ENCODE results near the gene WSCD2. TPM values are rescaled to one million over a fixed set of nuclear protein-coding genes. Genes with fewer than 3 reads are reported as not detected.
A peak's percentile ranks its signal among the peaks of the same experiment; 100 is the strongest.

Gene WSCD2
- total and polyA plus RNA-seq, 2 of the 4 experiments (the other 2 are of a cell fraction) = not detected

DNA sequence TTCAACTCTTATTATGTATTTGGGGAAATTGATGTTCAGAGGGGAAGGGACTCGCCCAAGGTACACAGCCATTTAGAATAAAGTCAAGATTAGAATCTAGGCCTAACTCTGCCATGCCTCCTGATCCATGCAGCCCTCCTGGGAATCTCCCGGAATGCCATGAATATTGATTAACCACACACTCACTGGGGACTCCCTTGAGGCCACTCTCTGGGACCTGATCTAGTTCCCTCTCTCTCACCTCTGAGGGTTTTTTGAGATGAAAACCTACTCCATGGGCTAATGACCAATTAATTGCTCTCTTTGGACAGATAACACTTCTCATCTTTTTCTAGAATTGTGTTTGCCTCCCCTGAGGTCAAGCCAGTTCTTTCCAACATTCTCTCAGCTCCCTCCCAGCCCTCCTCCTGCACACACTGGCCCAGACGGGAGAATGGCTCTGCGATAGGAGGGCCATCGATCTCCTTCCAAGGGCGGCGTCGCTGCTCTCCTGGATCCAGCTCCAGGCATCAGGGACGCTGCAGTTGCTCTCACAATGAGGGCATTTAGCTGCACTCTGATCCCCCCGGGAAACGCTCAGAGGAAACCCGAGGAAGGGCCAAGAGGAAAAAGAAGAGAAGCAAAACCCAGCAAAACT, 22.6 kb downstream of the WSCD2 start:
- DNase-seq = no peak
- no TSS peak for BruUV-seq (replicated peaks)
- Histone ChIP-seq H3K9me3 (ENCODE audit: control insufficient read depth, insufficient read depth, low read length) (no peaks in the 10 kb centered on the region), H3K4me1 (ENCODE audit: control insufficient read depth, insufficient read depth, low read length) (no peaks in the 10 kb centered on the region), H2BK120ac (ENCODE audit: low read depth, low read length) (no peak overlapping the region), H3K4me2 (ENCODE audit: low read depth, low read length) (no peak overlapping the region), H2AK9ac (replicated peaks; ENCODE audit: low read depth, low read length, poor library complexity) (no peak overlapping the region), H2AFZ (replicated peaks; ENCODE audit: low read length, poor library complexity) (peak overlapping the region; percentile 7), H4K5ac (ENCODE audit: low read depth, low read length) (no peak overlapping the region), H3K4ac (ENCODE audit: low read depth, low read length) (no peak overlapping the region), H3K79me1 (ENCODE audit: low read depth in 1 of 2, low read length in 2 of 2) (no peaks in the 10 kb centered on the region), H4K8ac (ENCODE audit: low read depth in 2 of 2, low read length in 2 of 2) (no peak overlapping the region), H4K20me1 (ENCODE audit: insufficient read depth, low read length) (no peaks in the 10 kb centered on the region), H2BK20ac (ENCODE audit: low read depth, low read length) (no peak overlapping the region), H3K14ac (replicated peaks; ENCODE audit: low read depth, low read length) (no peak overlapping the region), H3K27ac (ENCODE audit: insufficient read depth, low read length) (no peak overlapping the region), H2BK15ac (ENCODE audit: low read depth, low read length) (no peak overlapping the region), H2BK5ac (ENCODE audit: low read depth, low read length, poor library complexity, severe bottlenecking) (no peak overlapping the region), H3K18ac (ENCODE audit: low read depth, low read length) (no peak overlapping the region), H3K4me3 (ENCODE audit: insufficient read depth, low read depth, low read length) (no peak overlapping the region), H3K56ac (ENCODE audit: extremely low read depth, insufficient read depth, low read length) (no peak overlapping the region), H2AK5ac (ENCODE audit: low read depth, low read length) (no peak overlapping the region), H3K36me3 (ENCODE audit: control insufficient read depth, insufficient read depth, low read length) (no peaks in the 10 kb centered on the region), H3K9ac (ENCODE audit: low read depth, low read length) (no peak overlapping the region), H3K9me1 (ENCODE audit: insufficient read depth, low read length) (no peaks in the 10 kb centered on the region), H4K91ac (ENCODE audit: insufficient read depth, low read depth, low read length) (no peak overlapping the region), H3K23ac (ENCODE audit: low read depth, low read length) (no peak overlapping the region), H3K27me3 (ENCODE audit: control insufficient read depth, insufficient read depth, low read length) (no peaks in the 10 kb centered on the region)
- CTCF ChIA-PET = no interaction called here
- no peak for TF ChIP-seq BHLHE40 (IDR thresholded peaks at IDR 0.05; ENCODE audit: low read depth, low read length)
- TF ChIP-seq MAZ (IDR thresholded peaks at IDR 0.05; ENCODE audit: borderline replicate concordance, low read depth, low read length) = no peak
- TF ChIP-seq SMC3 (IDR thresholded peaks at IDR 0.05; ENCODE audit: low read depth, low read length) = no peak
- TF ChIP-seq MXI1 (IDR thresholded peaks at IDR 0.05; ENCODE audit: borderline replicate concordance, low read depth, low read length) = no peak
- TF ChIP-seq, protein P1, sequence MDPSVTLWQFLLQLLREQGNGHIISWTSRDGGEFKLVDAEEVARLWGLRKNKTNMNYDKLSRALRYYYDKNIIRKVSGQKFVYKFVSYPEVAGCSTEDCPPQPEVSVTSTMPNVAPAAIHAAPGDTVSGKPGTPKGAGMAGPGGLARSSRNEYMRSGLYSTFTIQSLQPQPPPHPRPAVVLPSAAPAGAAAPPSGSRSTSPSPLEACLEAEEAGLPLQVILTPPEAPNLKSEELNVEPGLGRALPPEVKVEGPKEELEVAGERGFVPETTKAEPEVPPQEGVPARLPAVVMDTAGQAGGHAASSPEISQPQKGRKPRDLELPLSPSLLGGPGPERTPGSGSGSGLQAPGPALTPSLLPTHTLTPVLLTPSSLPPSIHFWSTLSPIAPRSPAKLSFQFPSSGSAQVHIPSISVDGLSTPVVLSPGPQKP (IDR thresholded peaks at IDR 0.05; ENCODE audit: borderline replicate concordance, low read depth, low read length) = no peak
- no peak for TF ChIP-seq MAFK (IDR thresholded peaks at IDR 0.05; ENCODE audit: low read depth, low read length)
- no peak for TF ChIP-seq RAD21 (IDR thresholded peaks at IDR 0.05; ENCODE audit: low read length)
- no peak for TF ChIP-seq RFX5 (IDR thresholded peaks at IDR 0.05; ENCODE audit: low read depth, low read length)
- no peak for TF ChIP-seq RCOR1 (IDR thresholded peaks at IDR 0.05; ENCODE audit: insufficient replicate concordance, low read length)
- TF ChIP-seq FOS (IDR thresholded peaks at IDR 0.05; ENCODE audit: low read depth, low read length) = no peak
- no peak for TF ChIP-seq CEBPB (IDR thresholded peaks at IDR 0.05; ENCODE audit: low read depth, low read length)
- TF ChIP-seq CHD1 (IDR thresholded peaks at IDR 0.05; ENCODE audit: low read depth, low read length) = no peak
- TF ChIP-seq, protein P2, sequence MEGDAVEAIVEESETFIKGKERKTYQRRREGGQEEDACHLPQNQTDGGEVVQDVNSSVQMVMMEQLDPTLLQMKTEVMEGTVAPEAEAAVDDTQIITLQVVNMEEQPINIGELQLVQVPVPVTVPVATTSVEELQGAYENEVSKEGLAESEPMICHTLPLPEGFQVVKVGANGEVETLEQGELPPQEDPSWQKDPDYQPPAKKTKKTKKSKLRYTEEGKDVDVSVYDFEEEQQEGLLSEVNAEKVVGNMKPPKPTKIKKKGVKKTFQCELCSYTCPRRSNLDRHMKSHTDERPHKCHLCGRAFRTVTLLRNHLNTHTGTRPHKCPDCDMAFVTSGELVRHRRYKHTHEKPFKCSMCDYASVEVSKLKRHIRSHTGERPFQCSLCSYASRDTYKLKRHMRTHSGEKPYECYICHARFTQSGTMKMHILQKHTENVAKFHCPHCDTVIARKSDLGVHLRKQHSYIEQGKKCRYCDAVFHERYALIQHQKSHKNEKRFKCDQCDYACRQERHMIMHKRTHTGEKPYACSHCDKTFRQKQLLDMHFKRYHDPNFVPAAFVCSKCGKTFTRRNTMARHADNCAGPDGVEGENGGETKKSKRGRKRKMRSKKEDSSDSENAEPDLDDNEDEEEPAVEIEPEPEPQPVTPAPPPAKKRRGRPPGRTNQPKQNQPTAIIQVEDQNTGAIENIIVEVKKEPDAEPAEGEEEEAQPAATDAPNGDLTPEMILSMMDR (conservative IDR thresholded peaks at IDR 0.05; ENCODE audit: low read depth, low read length) = no peak
- dilution Hi-C loops (cut with HindIII; ENCODE audit: low sequenced_read_pairs, unreplicated experiment) (no loop called here), intact Hi-C loops (cut with micrococcal nuclease) (no loop called here), in situ Hi-C loops (cut with MboI; ENCODE audit: low sequenced_read_pairs) (no loop called here)
- no peak for ATAC-seq (ENCODE audit: low read depth)
- POLR2A ChIA-PET (ENCODE audit: unreplicated experiment) = no interaction called here
- WGBS, 2 experiments (ENCODE audit: extremely low coverage in 2 of 2, insufficient read length in 1 of 2) = 20% methylated on average over 1 of the region's 12 CpGs; no CpG with 5 or more reads in 1 of the 2 experiments

Measured in IMR-90 (cell line).